Measurements from ENCODE around the gene AFF3. TPM values are rescaled to one million over a fixed set of nuclear protein-coding genes. Genes with fewer than 3 reads are reported as not detected.

AFF3 gene
- total RNA-seq, 4 donors from 2014 or later, result 9.0 to 20.2 (median 14.5) TPM

DNA sequence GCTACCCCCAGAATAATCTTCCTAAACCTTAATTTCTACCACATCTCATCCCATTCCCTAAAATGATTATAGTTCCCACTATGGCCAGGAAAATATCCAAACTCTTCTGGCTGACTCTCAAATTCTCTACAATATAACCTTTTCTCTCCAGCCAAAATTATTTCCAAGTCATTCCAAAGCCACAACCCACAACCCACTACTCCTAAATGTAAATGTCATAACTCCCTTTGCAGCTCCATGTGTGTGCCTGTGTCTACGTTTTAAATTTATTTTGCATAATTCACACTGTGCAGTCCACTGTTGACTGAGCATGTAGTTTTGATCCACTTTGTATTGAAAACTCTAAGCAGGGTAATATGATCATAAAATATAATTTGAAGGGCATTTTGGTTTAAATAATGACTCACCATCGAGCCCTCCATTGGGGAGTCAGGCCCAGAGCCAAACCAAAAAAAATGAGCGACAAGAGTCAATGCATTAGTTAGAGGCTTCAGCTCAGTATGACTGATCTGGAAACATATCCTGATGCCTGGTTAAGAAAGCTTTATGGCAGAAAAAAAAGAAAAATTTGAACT is 171.0 kb downstream of the AFF3 start:
- no peaks in the 10 kb centered on the region for H3K4me1 ChIP-seq
- WGBS, 2 donors (ENCODE audit: low coverage in 1 of 2), result 60 to 80% methylated on average over 1 to 3 of the region's 3 CpGs
- in situ Hi-C loops (cut with MboI; ENCODE audit: low pct_ligation_motif_present in 1 of 4, low pct_unique_long_range_greater_than_20kb in 1 of 4, low sequenced_read_pairs in 3 of 4), result no loop called here

DNA sequence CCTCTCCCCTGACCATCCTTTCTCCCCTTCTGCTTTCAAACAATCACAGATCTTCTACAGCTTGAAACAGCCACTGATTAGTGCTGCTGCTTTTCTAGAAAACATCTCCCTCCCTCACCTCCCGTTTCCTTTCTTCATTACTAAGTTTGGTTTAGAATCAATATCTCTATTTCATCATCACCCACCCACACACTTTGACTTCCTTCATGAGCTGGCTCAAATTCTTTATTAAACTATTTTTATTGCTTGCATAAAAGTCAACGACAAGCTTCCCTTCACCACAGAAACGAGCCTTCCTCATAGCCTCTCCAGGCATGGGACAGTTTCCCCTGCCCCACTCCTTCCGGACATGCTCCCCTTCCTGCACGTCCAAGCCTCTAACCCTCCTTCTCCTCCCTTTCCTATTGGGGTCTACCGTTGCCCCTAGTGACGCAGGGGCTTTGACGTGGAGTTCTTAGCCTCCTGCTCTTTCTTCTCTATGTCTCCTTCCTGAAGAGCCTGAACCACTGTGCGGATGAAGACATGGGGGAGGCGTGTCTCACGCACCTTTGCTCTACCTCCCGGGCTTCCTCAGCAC is 172.0 kb downstream of the AFF3 start:
- TF ChIP-seq POLR2A (IDR thresholded peaks at IDR 0.05) (no peak), EP300 (IDR thresholded peaks at IDR 0.05; ENCODE audit: low read depth) (no peak), POLR2AphosphoS5 (IDR thresholded peaks at IDR 0.05) (no peak)
- TF ChIP-seq, protein P1, sequence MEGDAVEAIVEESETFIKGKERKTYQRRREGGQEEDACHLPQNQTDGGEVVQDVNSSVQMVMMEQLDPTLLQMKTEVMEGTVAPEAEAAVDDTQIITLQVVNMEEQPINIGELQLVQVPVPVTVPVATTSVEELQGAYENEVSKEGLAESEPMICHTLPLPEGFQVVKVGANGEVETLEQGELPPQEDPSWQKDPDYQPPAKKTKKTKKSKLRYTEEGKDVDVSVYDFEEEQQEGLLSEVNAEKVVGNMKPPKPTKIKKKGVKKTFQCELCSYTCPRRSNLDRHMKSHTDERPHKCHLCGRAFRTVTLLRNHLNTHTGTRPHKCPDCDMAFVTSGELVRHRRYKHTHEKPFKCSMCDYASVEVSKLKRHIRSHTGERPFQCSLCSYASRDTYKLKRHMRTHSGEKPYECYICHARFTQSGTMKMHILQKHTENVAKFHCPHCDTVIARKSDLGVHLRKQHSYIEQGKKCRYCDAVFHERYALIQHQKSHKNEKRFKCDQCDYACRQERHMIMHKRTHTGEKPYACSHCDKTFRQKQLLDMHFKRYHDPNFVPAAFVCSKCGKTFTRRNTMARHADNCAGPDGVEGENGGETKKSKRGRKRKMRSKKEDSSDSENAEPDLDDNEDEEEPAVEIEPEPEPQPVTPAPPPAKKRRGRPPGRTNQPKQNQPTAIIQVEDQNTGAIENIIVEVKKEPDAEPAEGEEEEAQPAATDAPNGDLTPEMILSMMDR (IDR thresholded peaks at IDR 0.05), result no peak
- no peaks in the 10 kb centered on the region for H3K9me3 ChIP-seq
- no peak overlapping the region for H3K4me3 ChIP-seq
- intact Hi-C loops (cut with DNase I; ENCODE audit: low total_unique reads), result no loop called here
- H3K4me1 ChIP-seq, result no peaks in the 10 kb centered on the region
- H3K27ac ChIP-seq, result no peak overlapping the region
- H3K27me3 ChIP-seq, result no peaks in the 10 kb centered on the region
- no peaks in the 10 kb centered on the region for H3K36me3 ChIP-seq
- WGBS, 2 donors (ENCODE audit: low coverage in 1 of 2), result 51 to 74% methylated on average over 8 to 12 of the region's 12 CpGs
- in situ Hi-C loops (cut with MboI; ENCODE audit: low pct_ligation_motif_present in 1 of 4, low pct_unique_long_range_greater_than_20kb in 1 of 4, low sequenced_read_pairs in 3 of 4), result no loop called here
- no peak for DNase-seq

More for the DNA sequence above, 171.0 kb downstream of the AFF3 start:
- no peak for DNase-seq
- Histone ChIP-seq H3K27ac (no peak overlapping the region), H3K4me3 (no peak overlapping the region), H3K36me3 (no peaks in the 10 kb centered on the region), H3K27me3 (no peaks in the 10 kb centered on the region), H3K9me3 (no peaks in the 10 kb centered on the region)
- TF ChIP-seq POLR2AphosphoS5 (IDR thresholded peaks at IDR 0.05) (no peak), POLR2A (IDR thresholded peaks at IDR 0.05) (no peak), EP300 (IDR thresholded peaks at IDR 0.05; ENCODE audit: low read depth) (no peak)
- TF ChIP-seq, protein P1 (IDR thresholded peaks at IDR 0.05), result no peak
- intact Hi-C loops (cut with DNase I; ENCODE audit: low total_unique reads), result no loop called here

DNA sequence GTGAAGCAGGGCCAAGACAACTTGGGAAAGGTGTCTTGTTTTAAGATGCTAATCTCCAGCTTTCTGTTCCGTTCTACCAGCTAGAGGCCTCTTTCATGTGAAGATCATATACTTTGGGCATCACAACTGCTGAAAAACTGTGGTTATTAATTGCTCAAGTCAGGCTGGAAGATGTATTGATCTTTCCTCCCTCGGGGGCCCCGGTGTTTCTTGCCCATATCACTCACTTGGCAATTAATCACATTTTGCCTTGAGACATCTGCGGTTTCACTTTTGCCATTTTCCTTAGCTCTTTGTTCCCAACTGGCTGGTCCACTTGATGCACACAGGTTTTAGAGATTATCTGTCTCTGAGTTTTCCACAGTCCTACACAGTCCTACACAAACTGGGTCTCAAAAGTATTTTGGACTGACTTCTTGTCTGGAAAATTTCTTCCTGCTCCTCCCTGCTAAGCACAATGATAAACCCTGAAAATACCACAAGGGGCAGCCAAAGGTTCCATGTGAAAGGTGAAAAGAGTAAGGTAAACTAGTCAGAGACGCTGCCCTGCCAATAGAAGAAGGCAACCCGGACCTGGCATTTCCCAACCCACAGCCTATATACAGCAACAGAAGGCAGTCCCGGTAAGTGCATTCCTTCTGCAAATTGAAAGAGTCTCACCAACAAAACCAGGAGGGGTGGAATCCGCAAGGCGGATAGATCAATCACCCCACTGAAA is 181.0 kb downstream of the AFF3 start:
- no peaks in the 10 kb centered on the region for H3K36me3 ChIP-seq
- no peaks in the 10 kb centered on the region for H3K4me1 ChIP-seq
- intact Hi-C loops (cut with DNase I; ENCODE audit: low total_unique reads), result no loop called here
- no peaks in the 10 kb centered on the region for H3K27me3 ChIP-seq
- no peaks in the 10 kb centered on the region for H3K9me3 ChIP-seq
- in situ Hi-C loops (cut with MboI; ENCODE audit: low pct_ligation_motif_present in 1 of 4, low pct_unique_long_range_greater_than_20kb in 1 of 4, low sequenced_read_pairs in 3 of 4), result no loop called here
- TF ChIP-seq POLR2AphosphoS5 (IDR thresholded peaks at IDR 0.05) (no peak), EP300 (IDR thresholded peaks at IDR 0.05; ENCODE audit: low read depth) (no peak), POLR2A (IDR thresholded peaks at IDR 0.05) (no peak)
- TF ChIP-seq, protein P1 (IDR thresholded peaks at IDR 0.05), result no peak
- no peak for DNase-seq
- H3K27ac ChIP-seq, result no peak overlapping the region
- WGBS, 2 donors (ENCODE audit: low coverage in 1 of 2), result 83 to 95% methylated on average over 2 to 9 of the region's 9 CpGs
- H3K4me3 ChIP-seq, result no peak overlapping the region

DNA sequence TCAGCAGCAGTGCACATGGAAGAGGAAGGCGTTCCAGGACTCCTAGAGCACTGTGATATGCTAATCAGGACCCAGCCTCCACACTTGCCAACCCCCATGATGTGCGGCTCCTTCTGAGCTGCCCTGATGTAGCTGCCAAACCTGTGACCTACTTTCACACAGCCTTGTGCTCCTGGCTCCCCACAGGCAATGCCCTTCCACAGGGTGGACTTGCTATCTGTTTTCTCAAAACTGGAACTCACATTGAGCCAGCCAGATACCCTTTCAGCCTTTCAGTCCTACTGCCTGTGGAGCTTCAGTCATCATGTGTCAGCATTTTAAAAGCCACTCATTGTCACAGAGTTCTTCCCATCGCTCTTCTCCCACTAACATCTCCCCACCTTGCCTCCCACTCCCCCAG is 181.6 kb downstream of the AFF3 start:
- WGBS, 2 donors (ENCODE audit: low coverage in 1 of 2), result 84% methylated on average over 3 of the region's 3 CpGs; no CpG with 5 or more reads in 1 of the 2 donors
- H3K36me3 ChIP-seq, result no peaks in the 10 kb centered on the region
- H3K4me1 ChIP-seq, result no peaks in the 10 kb centered on the region
- intact Hi-C loops (cut with DNase I; ENCODE audit: low total_unique reads), result no loop called here
- no peak overlapping the region for H3K27ac ChIP-seq
- DNase-seq, result no peak
- no peak overlapping the region for H3K4me3 ChIP-seq
- TF ChIP-seq EP300 (IDR thresholded peaks at IDR 0.05; ENCODE audit: low read depth), result no peak
- TF ChIP-seq POLR2A (IDR thresholded peaks at IDR 0.05), result no peak
- no peak for TF ChIP-seq POLR2AphosphoS5 (IDR thresholded peaks at IDR 0.05)
- TF ChIP-seq, protein P1 (IDR thresholded peaks at IDR 0.05), result no peak
- in situ Hi-C loops (cut with MboI; ENCODE audit: low pct_ligation_motif_present in 1 of 4, low pct_unique_long_range_greater_than_20kb in 1 of 4, low sequenced_read_pairs in 3 of 4), result no loop called here
- H3K9me3 ChIP-seq, result no peaks in the 10 kb centered on the region
- no peaks in the 10 kb centered on the region for H3K27me3 ChIP-seq
